OCI-LY3 (cell line): ENCODE data around the gene FBN2.

ENCODE experiments used
- CTCF ChIP-seq: fragments of 200-600, 300-600 bp; sonication (generic); IDR thresholded peaks from 2 replicates; pipeline ENCODE4 v1.5.1; 2014; ENCODE audit warnings: antibody characterized with exemption, low read length, low read depth
- EZH2phosphoT487 ChIP-seq: fragments of 200-600 bp; shearing (Covaris generic); IDR thresholded peaks from 2 replicates; pipeline ENCODE4 v1.6.1; 2018; ENCODE audit warnings: antibody characterized with exemption, mixed run types, low read depth

GRCh38 chr5:128213833-128214232 lies 324.2 kb downstream of the FBN2 start:
- TF ChIP-seq CTCF (no peak), EZH2phosphoT487 (no peak)
